ENCODE results near the gene TAL2.

DNA sequence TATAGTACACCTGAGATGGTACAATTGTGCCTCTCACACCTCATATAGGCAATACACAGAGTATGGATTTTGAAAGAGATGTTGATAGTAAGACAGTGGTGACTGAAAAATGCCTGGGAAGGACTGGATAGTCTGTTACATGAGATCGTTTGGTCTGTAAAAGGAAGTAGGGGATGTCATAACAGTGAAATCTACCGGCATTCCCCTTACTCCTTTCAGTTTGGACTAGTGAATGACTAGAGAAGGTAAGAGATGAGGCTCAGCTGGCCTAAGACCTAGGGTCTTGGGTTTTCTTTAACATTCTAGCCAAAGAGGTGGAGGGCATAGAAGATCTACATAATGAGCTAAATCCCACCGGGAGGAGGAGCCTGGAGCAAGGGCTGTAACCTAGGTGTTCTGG is 8.1 kb downstream of the TAL2 start:
- TF ChIP-seq, protein P1, sequence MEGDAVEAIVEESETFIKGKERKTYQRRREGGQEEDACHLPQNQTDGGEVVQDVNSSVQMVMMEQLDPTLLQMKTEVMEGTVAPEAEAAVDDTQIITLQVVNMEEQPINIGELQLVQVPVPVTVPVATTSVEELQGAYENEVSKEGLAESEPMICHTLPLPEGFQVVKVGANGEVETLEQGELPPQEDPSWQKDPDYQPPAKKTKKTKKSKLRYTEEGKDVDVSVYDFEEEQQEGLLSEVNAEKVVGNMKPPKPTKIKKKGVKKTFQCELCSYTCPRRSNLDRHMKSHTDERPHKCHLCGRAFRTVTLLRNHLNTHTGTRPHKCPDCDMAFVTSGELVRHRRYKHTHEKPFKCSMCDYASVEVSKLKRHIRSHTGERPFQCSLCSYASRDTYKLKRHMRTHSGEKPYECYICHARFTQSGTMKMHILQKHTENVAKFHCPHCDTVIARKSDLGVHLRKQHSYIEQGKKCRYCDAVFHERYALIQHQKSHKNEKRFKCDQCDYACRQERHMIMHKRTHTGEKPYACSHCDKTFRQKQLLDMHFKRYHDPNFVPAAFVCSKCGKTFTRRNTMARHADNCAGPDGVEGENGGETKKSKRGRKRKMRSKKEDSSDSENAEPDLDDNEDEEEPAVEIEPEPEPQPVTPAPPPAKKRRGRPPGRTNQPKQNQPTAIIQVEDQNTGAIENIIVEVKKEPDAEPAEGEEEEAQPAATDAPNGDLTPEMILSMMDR (IDR thresholded peaks at IDR 0.05), result no peak
- no peak for TF ChIP-seq POLR2A (IDR thresholded peaks at IDR 0.05)
